Measurements from ENCODE around the gene SPOCK3. TPM values are rescaled to one million over a fixed set of nuclear protein-coding genes. Genes with fewer than 3 reads are reported as not detected.

SPOCK3 gene
- polyA plus RNA-seq, 2 of the 4 experiments (the other 2 are of a cell fraction), result 0.15 to 0.61 TPM

DNA sequence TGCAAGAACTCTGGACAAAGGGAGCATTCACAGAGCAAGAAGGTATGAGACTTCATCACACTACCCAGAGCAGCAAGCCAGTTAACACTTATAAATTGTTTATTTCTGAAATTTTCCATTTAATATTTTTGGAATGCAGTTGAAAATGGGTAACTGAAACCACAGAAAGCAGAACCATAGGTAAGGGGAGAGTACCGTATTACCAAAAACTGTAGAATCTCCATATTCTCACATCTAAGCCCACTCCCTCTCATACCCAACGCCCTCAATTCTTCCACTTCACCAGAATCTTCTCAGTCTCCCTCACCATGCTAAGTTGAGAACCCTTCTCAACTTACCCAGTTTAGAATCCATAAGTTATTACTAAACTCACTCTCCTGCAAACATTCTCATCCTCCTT lies 277.8 kb downstream of the SPOCK3 start:
- no peaks in the 10 kb centered on the region for H3K4me1 ChIP-seq
- no peak for FAIRE-seq
- POLR2A ChIA-PET, result no interaction called here
- ATAC-seq, result no peak
- H3K9me3 ChIP-seq, result no peaks in the 10 kb centered on the region
- H3K4me2 ChIP-seq, result no peak overlapping the region
- 52% methylated on average over 2 of the region's 2 CpGs for WGBS (ENCODE audit: missing lambda C conversion rate)
- H3K4me3 ChIP-seq, result no peak overlapping the region
- TF ChIP-seq, protein P1, sequence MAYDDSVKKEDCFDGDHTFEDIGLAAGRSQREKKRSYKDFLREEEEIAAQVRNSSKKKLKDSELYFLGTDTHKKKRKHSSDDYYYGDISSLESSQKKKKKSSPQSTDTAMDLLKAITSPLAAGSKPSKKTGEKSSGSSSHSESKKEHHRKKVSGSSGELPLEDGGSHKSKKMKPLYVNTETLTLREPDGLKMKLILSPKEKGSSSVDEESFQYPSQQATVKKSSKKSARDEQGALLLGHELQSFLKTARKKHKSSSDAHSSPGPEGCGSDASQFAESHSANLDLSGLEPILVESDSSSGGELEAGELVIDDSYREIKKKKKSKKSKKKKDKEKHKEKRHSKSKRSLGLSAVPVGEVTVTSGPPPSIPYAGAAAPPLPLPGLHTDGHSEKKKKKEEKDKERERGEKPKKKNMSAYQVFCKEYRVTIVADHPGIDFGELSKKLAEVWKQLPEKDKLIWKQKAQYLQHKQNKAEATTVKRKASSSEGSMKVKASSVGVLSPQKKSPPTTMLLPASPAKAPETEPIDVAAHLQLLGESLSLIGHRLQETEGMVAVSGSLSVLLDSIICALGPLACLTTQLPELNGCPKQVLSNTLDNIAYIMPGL (CRISPR knock-in tag; IDR thresholded peaks at IDR 0.05; ENCODE audit: borderline replicate concordance), result no peak
- TF ChIP-seq PHF8 (IDR thresholded peaks at IDR 0.05; ENCODE audit: borderline replicate concordance, low read depth) (no peak), MAX (IDR thresholded peaks at IDR 0.05) (no peak), MAFK (IDR thresholded peaks at IDR 0.05; ENCODE audit: partially characterized antibody) (no peak), FOSL2 (IDR thresholded peaks at IDR 0.05) (no peak), FOSL2 (CRISPR knock-in tag; IDR thresholded peaks at IDR 0.05) (no peak), KDM1A (IDR thresholded peaks at IDR 0.05; ENCODE audit: low read depth) (no peak)
- TF ChIP-seq, protein P2, sequence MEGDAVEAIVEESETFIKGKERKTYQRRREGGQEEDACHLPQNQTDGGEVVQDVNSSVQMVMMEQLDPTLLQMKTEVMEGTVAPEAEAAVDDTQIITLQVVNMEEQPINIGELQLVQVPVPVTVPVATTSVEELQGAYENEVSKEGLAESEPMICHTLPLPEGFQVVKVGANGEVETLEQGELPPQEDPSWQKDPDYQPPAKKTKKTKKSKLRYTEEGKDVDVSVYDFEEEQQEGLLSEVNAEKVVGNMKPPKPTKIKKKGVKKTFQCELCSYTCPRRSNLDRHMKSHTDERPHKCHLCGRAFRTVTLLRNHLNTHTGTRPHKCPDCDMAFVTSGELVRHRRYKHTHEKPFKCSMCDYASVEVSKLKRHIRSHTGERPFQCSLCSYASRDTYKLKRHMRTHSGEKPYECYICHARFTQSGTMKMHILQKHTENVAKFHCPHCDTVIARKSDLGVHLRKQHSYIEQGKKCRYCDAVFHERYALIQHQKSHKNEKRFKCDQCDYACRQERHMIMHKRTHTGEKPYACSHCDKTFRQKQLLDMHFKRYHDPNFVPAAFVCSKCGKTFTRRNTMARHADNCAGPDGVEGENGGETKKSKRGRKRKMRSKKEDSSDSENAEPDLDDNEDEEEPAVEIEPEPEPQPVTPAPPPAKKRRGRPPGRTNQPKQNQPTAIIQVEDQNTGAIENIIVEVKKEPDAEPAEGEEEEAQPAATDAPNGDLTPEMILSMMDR (IDR thresholded peaks at IDR 0.05), result no peak
- H3K27ac ChIP-seq, result no peak overlapping the region
- no peak for DNase-seq (ENCODE audit: low read depth in 1 of 2, low spot score in 1 of 2)
- CTCF ChIA-PET, result no interaction called here

GRCh38 chr4:166941629-166942028 lies 292.7 kb downstream of the SPOCK3 start:
- H3K9me3 ChIP-seq, result no peaks in the 10 kb centered on the region
- H3K27ac ChIP-seq, result no peak overlapping the region
- H3K4me2 ChIP-seq, result no peak overlapping the region
- DNase-seq (ENCODE audit: low read depth in 1 of 2, low spot score in 1 of 2) (peak in 1 of 2 experiments; percentile 18), FAIRE-seq (no peak), ATAC-seq (peak; percentile 38 to 50; a peak in 4 of 6 replicates)
- no peaks in the 10 kb centered on the region for H3K4me1 ChIP-seq
- TF ChIP-seq, protein P1 (CRISPR knock-in tag; IDR thresholded peaks at IDR 0.05; ENCODE audit: borderline replicate concordance), result no peak
- TF ChIP-seq FOSL2 (IDR thresholded peaks at IDR 0.05) (no peak), FOSL2 (CRISPR knock-in tag; IDR thresholded peaks at IDR 0.05) (no peak), RNF2 (IDR thresholded peaks at IDR 0.05; ENCODE audit: borderline replicate concordance, low read depth) (no peak), BHLHE40 (IDR thresholded peaks at IDR 0.05; ENCODE audit: low read depth, low read length) (no peak), REST (IDR thresholded peaks at IDR 0.05) (no peak), FOXS1 (CRISPR knock-in tag; IDR thresholded peaks at IDR 0.05) (no peak), E2F6 (IDR thresholded peaks at IDR 0.05; ENCODE audit: borderline replicate concordance, low read depth) (no peak), MAZ (IDR thresholded peaks at IDR 0.05; ENCODE audit: borderline replicate concordance, low read depth, low read length) (no peak), EHMT2 (IDR thresholded peaks at IDR 0.05; ENCODE audit: low read depth) (no peak)
- TF ChIP-seq, protein P3, sequence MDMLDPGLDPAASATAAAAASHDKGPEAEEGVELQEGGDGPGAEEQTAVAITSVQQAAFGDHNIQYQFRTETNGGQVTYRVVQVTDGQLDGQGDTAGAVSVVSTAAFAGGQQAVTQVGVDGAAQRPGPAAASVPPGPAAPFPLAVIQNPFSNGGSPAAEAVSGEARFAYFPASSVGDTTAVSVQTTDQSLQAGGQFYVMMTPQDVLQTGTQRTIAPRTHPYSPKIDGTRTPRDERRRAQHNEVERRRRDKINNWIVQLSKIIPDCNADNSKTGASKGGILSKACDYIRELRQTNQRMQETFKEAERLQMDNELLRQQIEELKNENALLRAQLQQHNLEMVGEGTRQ (IDR thresholded peaks at IDR 0.05), result no peak
- 17% methylated on average over 4 of the region's 6 CpGs for WGBS (ENCODE audit: missing lambda C conversion rate)
- ChIA-PET POLR2A (no interaction called here), CTCF (no interaction called here)
- no peak overlapping the region for H3K4me3 ChIP-seq
